HepG2 (cell line): ENCODE measurements around the gene TOM1L2. TPM values are rescaled to one million over a fixed set of nuclear protein-coding genes. Genes with fewer than 3 reads are reported as not detected.
A peak's percentile ranks its signal among the peaks of the same experiment; 100 is the strongest.

ENCODE experiments used
- ATAC-seq: fragments of 200-7000 bp; cut with Tn5 transposase; 3 replicates; pipeline ENCODE4 v1.9.1; 2020; ENCODE audit warnings: mild to moderate bottlenecking, moderate library complexity
- BruUV-seq: library from RNA; stranded (reverse); fragments of 400-500 nt; replicated peaks from 2 replicates; lab custom pipeline; 2021; lab: Mats Ljungman, UMichigan
- CTCF ChIA-PET: fragments of 300-600 bp; formaldehyde crosslinking; extraction: SDS; loops from one replicate; lab custom pipeline; 2021; ENCODE audit warnings: low total read pairs, inconsistent platforms, low intra/inter-chr PET ratio; lab: Yijun Ruan, JAX
- POLR2A ChIA-PET: fragments of 350-600 bp; sonication (Branson Sonifier 250); formaldehyde crosslinking; loops from one replicate; lab custom pipeline; 2020; ENCODE audit warnings: antibody characterized with exemption, inconsistent platforms; lab: Yijun Ruan, JAX
- DNase-seq: peaks from one replicate; pipeline ENCODE4 v3.0.0-alpha.2; 2015; ENCODE audit warnings: low spot score
- FAIRE-seq: peaks from 3 replicates; lab custom pipeline; 2011; peaks lifted over from hg19 to GRCh38; lab: Jason Lieb, UNC
- H2AFZ ChIP-seq: one replicate; pipeline ENCODE4 v1.6.1; 2011; ENCODE audit warnings: low read length, inconsistent platforms
- H3K27ac ChIP-seq: fragments of 300-600 bp; 3 replicates; pipeline ENCODE4 v1.8.0; 2011; ENCODE audit warnings: mixed run types, mild to moderate bottlenecking, mixed read lengths, low read length, inconsistent platforms; ENCODE audit not compliant: insufficient read depth; ENCODE audit errors: extremely low read length
- H3K27me3 ChIP-seq, 2 experiments: fragments of 200-600 bp in 1 of 2; 2 replicates in 1 of 2; 3 replicates in 1 of 2; pipeline versions ENCODE4 v1.6.0 to v1.8.0; 2011; ENCODE audit warnings: low read length in 2 of 2, mild to moderate bottlenecking in 2 of 2, moderate library complexity in 2 of 2, inconsistent platforms in 1 of 2; ENCODE audit not compliant: insufficient read depth in 2 of 2, control insufficient read depth in 1 of 2
- H3K36me3 ChIP-seq, 2 experiments: fragments of 200-600 bp in 1 of 2; replicated peaks in 1 of 2; 2 replicates in 1 of 2; 3 replicates in 1 of 2; pipeline versions ENCODE4 v1.5.1 to v1.8.0; 2011; ENCODE audit warnings: low read length in 2 of 2, inconsistent platforms in 1 of 2; ENCODE audit not compliant: insufficient read depth in 2 of 2, control insufficient read depth in 1 of 2
- H3K4me1 ChIP-seq: 2 replicates; pipeline ENCODE4 v1.5.1; 2012; ENCODE audit warnings: low read length, inconsistent platforms; ENCODE audit not compliant: insufficient read depth
- H3K4me2 ChIP-seq: 2 replicates; pipeline ENCODE4 v1.6.0; 2011; ENCODE audit warnings: low read depth, low read length, inconsistent platforms
- H3K4me3 ChIP-seq, 3 experiments: fragments of 200-600 bp in 1 of 3; sonication (generic), shearing (Covaris generic) in 1 of 3; replicated peaks in 1 of 3; 2 replicates each; pipeline ENCODE4 v1.5.1; 2011 to 2016; ENCODE audit warnings: low read length in 3 of 3, inconsistent platforms in 2 of 3, low read depth in 2 of 3, mild to moderate bottlenecking in 2 of 3, control low read depth in 1 of 3, mixed read lengths in 1 of 3; ENCODE audit not compliant: insufficient read depth in 1 of 3
- H3K79me2 ChIP-seq: one replicate; pipeline ENCODE4 v1.6.1; 2011; ENCODE audit warnings: low read length, inconsistent platforms; ENCODE audit not compliant: insufficient read depth
- H3K9ac ChIP-seq: 2 replicates; pipeline ENCODE4 v1.6.0; 2011; ENCODE audit warnings: mild to moderate bottlenecking, low read depth, low read length, inconsistent platforms; ENCODE audit not compliant: insufficient read depth
- H3K9me3 ChIP-seq: 2 replicates; pipeline ENCODE4 v1.5.1; 2012; ENCODE audit warnings: mild to moderate bottlenecking, low read length
- H4K20me1 ChIP-seq: 2 replicates; pipeline ENCODE4 v1.6.0; 2011; ENCODE audit warnings: inconsistent platforms, mild to moderate bottlenecking, low read length, moderate library complexity; ENCODE audit not compliant: insufficient read depth
- ARNT ChIP-seq: fragments of 450-650 bp; IDR thresholded peaks from 2 replicates; pipeline ENCODE4 v1.6.1; 2017
- CBX5 ChIP-seq: sonication (generic); formaldehyde crosslinking; IDR thresholded peaks from 2 replicates; pipeline ENCODE4 v1.4.0; 2020; ENCODE audit warnings: missing genetic modification reagents, borderline replicate concordance
- DNMT3B ChIP-seq: conservative IDR thresholded peaks from 2 replicates; pipeline ENCODE4 v1.6.1; 2016; ENCODE audit warnings: missing biosample characterization, control low read depth
- FOXK2 ChIP-seq: fragments of 450-650 bp; IDR thresholded peaks from 2 replicates; pipeline ENCODE4 v1.6.1; 2016
- KLF6 ChIP-seq: IDR thresholded peaks from 2 replicates; pipeline ENCODE4 v1.8.0; 2016; ENCODE audit warnings: missing biosample characterization, missing genetic modification reagents
- POLR2AphosphoS5 ChIP-seq: IDR thresholded peaks from 2 replicates; pipeline ENCODE4 v1.6.1; 2012; ENCODE audit warnings: low read depth, low read length
- POLR2G ChIP-seq: fragments of 200-400 bp; formaldehyde crosslinking; IDR thresholded peaks from 2 replicates; pipeline ENCODE4 v1.6.1; 2018; ENCODE audit warnings: mild to moderate bottlenecking, low read depth, low read length, moderate library complexity
- STAT5B ChIP-seq: sonication (generic); formaldehyde crosslinking; IDR thresholded peaks from 2 replicates; pipeline ENCODE4 v1.4.0; 2020; ENCODE audit warnings: missing genetic modification reagents
- ZMAT5 ChIP-seq: sonication (generic); formaldehyde crosslinking; IDR thresholded peaks from 2 replicates; pipeline ENCODE4 v1.5.0; 2020; ENCODE audit warnings: mild to moderate bottlenecking, low read depth, missing genetic modification reagents, borderline replicate concordance
- ZNF230 ChIP-seq: sonication (generic); formaldehyde crosslinking; IDR thresholded peaks from 2 replicates; pipeline ENCODE4 v1.4.0; 2020; ENCODE audit warnings: mild to moderate bottlenecking, missing genetic modification reagents
- ZNF572 ChIP-seq: sonication (generic); formaldehyde crosslinking; IDR thresholded peaks from 2 replicates; pipeline ENCODE4 v1.5.1; 2020; ENCODE audit warnings: mild to moderate bottlenecking, missing genetic modification reagents
- ZNF670 ChIP-seq: sonication (generic); formaldehyde crosslinking; IDR thresholded peaks from 2 replicates; pipeline ENCODE4 v1.8.0; 2022; ENCODE audit warnings: mild to moderate bottlenecking, missing genetic modification reagents, borderline replicate concordance
- WGBS: methylation state at CpG from one replicate; pipeline ENCODE4 v1.1.6; 2017; ENCODE audit warnings: low lambda C conversion rate; 5-methylcytosine and 5-hydroxymethylcytosine counted together
- in situ Hi-C: cut with HindIII; loops from 2 replicates; pipeline ENCODE4 v1.10.0; 2017; ENCODE audit warnings: low pct_unique_long_range_greater_than_20kb; ENCODE audit not compliant: extremely low pct_ligation_motif_present
- intact Hi-C: fragments of 100-400 bp; cut with micrococcal nuclease; formaldehyde crosslinking; loops from one replicate; pipeline ENCODE4 v1.10.0; 2022; ENCODE audit not compliant: unreplicated experiment
- polyA plus RNA-seq, 8 experiments: library from polyadenylated mRNA; depleted of rRNA in 3 of 8; stranded (reverse) in 7 of 8; unstranded in 1 of 8; fragments of >200 nt; fragmentation: Illumina TruSeq in 4 of 8; extraction: Trizol in 4 of 8; gene quantifications; 2 replicates each; pipeline versions ENCODE4 v1.2.1 to v1.2.3, GENCODE V29; 2011 to 2016; ENCODE audit warnings: low read depth in 4 of 8, missing spikeins in 1 of 8, mixed read lengths in 1 of 8; ENCODE audit not compliant: insufficient read depth in 1 of 8
- total RNA-seq, 5 experiments: library from RNA; depleted of rRNA; stranded (reverse); fragments of >200 nt; fragmentation: Illumina TruSeq; extraction: Trizol; gene quantifications; 2 replicates each; pipeline ENCODE4 v1.2.3, GENCODE V29; 2016; ENCODE audit warnings: low read depth in 1 of 5

TOM1L2 gene
- total and polyA plus RNA-seq, 2 of the 13 experiments (the other 11 are each of a cell fraction or from before 2014, with no cell fraction given): 4.7 to 7.4 TPM

GRCh38 chr17:17994271-17995069 lies 22.3 kb upstream of the TOM1L2 start (continued):
- TF ChIP-seq CBX5 (CRISPR knock-in tag): 0 out of 2 replicates have a peak, but pooled peaks have one; percentile 53
- TF ChIP-seq, all 625 proteins: peak for 24

- Histone ChIP-seq H3K4me1 (peaks cover 24% of the 10 kb centered on the region), H2AFZ (no peak overlapping the region), H3K4me3 (peak overlapping the region in 1 of 3 experiments; percentile 18; a peak in 1 of 6 replicates), H3K27ac (no peak overlapping the region), H3K27me3 (peaks cover 0 to 28% of the 10 kb centered on the region in 2 experiments; a peak in 3 of 5 replicates), H3K79me2 (no peaks in the 10 kb centered on the region), H4K20me1 (no peaks in the 10 kb centered on the region), H3K9ac (no peak overlapping the region), H3K36me3 (no peaks in the 10 kb centered on the region), H3K4me2 (no peak overlapping the region; the same call in 1 of the 2 replicates), H3K9me3 (no peaks in the 10 kb centered on the region)
- TF ChIP-seq STAT5B (CRISPR knock-in tag): no peak
- TF ChIP-seq ZNF230 (CRISPR knock-in tag): no peak
- TF ChIP-seq CBX5 (CRISPR knock-in tag): no peak
- no peak for TF ChIP-seq KLF6 (CRISPR knock-in tag)
- no peak for TF ChIP-seq ARNT
- no peak for TF ChIP-seq DNMT3B (CRISPR knock-in tag)
- no peak for TF ChIP-seq ZMAT5 (CRISPR knock-in tag)
- TF ChIP-seq ZNF670 (CRISPR knock-in tag): no peak
- TF ChIP-seq POLR2AphosphoS5: no peak
- no peak for TF ChIP-seq FOXK2
- TF ChIP-seq POLR2G: no peak
- TF ChIP-seq ZNF572: no peak
- intact Hi-C loops (loop anchor here (1.0 kb wide), 1 partner anchor 39 kb away; no protein-coding TSS in a partner anchor), in situ Hi-C loops (loop anchor here (5.0 kb wide), 1 partner anchor 33 kb away; no protein-coding TSS in a partner anchor)
- DNase-seq (no peak), ATAC-seq (peak; percentile 11; the same call in 2 of the 3 replicates), FAIRE-seq (no peak)
- 72% methylated on average over 11 of the region's 12 CpGs for WGBS
- BruUV-seq: no TSS peak
- ChIA-PET POLR2A (interaction anchor here (2.3 kb wide), 1 partner anchor 22 kb away, joined by 8 read pairs; the partner anchor contains the start of genes DRC3 and TOM1L2), CTCF (interaction anchor here (0.7 to 1.4 kb wide), 2 partner anchors 40 to 103 kb away, joined by 6 to 14 read pairs; no protein-coding TSS in a partner anchor)
Observed at GRCh38 chr17:17993852-17994251, 21.7 kb upstream of the TOM1L2 start.
